D721Med (cell line): Measurements from ENCODE around the gene HOXA3.

Experiments
- DNase-seq: peaks from one replicate; pipeline ENCODE4 v3.0.0; 2011; ENCODE audit warnings: low spot score; ENCODE audit not compliant: insufficient read length
- FAIRE-seq: peaks from 2 replicates; lab custom pipeline; 2011; peaks lifted over from hg19 to GRCh38; lab: Jason Lieb, UNC
- CTCF ChIP-seq: IDR thresholded peaks from 2 replicates; pipeline ENCODE4 v1.5.1; 2012; ENCODE audit warnings: mild to moderate bottlenecking, control low read depth; ENCODE audit not compliant: insufficient read depth; ENCODE audit errors: missing control alignments

HOXA3 gene

GRCh38 chr7:27158436-27159265, 6.3 kb upstream of the HOXA3 start:
- DNase-seq (no peak), FAIRE-seq (no peak)

DNA sequence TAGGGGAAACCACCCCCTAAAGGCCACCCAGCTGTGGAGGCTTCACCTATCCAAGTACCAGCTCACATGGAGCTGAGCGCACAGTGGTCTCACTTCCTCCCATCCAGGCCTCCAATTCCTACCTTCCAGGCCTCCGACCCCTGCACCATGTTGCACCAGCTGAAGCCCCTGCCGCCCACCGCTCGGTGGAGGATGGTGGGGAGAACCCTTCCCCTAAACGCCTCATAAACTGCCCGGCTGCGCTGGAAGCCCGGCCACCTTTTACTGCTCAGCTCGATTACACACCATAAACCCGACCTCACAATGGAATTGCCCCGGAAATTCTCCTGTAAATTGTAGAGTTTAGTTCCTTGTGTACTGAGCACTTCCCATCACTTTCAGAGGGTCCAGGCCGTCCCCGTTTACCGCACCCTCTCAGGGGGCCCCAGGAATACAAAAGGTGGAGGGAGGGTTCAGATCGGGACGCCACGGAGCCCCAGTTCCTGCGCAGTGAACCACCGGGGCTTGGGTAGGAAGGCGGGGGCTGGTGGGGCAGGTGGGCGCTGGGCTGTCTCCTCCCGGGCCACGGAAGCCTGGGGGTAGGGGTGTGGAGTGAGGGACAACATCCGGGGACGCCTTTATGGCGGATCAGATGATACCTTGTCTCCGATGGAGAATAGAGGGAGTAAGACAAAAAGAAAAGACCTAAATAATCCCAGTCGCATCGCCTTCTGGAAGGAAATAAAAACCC, 5.5 kb upstream of the HOXA3 start:
- DNase-seq (no peak), FAIRE-seq (no peak)
- TF ChIP-seq CTCF, result no peak

More at GRCh38 chr7:27158436-27159265, 6.3 kb upstream of the HOXA3 start:
- no peak for TF ChIP-seq CTCF

GRCh38 chr7:27156916-27157701, 4.7 kb upstream of the HOXA3 start:
- DNase-seq, result no peak
- FAIRE-seq, result no peak
- no peak for TF ChIP-seq CTCF

DNA sequence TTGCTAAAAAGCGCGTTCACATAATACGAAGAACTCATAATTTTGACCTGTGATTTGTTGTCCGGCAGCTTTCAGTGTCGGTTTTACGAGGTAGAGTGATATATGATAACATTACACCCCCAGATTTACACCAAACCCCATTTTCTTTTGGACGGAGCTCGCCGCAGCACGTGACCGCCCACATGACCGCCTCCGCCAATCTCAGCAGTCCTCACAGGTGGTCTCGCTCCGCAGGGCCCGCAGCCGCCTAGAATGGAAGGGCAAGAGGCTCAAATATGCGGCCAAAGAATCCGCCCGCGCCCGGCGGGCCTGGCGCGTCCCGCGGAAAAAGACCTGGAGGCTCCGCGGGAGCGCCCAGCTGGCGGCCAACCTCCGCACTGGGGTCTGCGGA, 4.1 kb upstream of the HOXA3 start, which contains the start of gene HOXA7:
HOXA7 (minus strand) TSS at position 168 of the 391 bp plus-strand sequence; CDS start at position 38, 130 bp downstream.
- FAIRE-seq, result no peak
- no peak for TF ChIP-seq CTCF

GRCh38 chr7:27155816-27156507, 3.6 kb upstream of the HOXA3 start:
- TF ChIP-seq CTCF, result no peak
- FAIRE-seq (no peak), DNase-seq (no peak)

More for the DNA sequence above, 4.1 kb upstream of the HOXA3 start, which contains the start of gene HOXA7:
- no peak for DNase-seq
